Epithelial cell of prostate (primary cell): ENCODE data around the gene NDOR1.
"Not testable (repeated sequence)": the region's sequence is repeated elsewhere in the genome, so short reads cannot be mapped to it uniquely, and the experiment has no call there.

Source experiments
- DNase-seq: peaks from one replicate; pipeline ENCODE4 v3.0.0-alpha.2; 2011; ENCODE audit warnings: low read depth, low spot score
- H3K27ac ChIP-seq: fragments of 450-650 bp; 2 replicates; pipeline ENCODE4 v1.5.1; 2017; ENCODE audit warnings: mild to moderate bottlenecking

The NDOR1 gene

GRCh38 chr9:137240841-137241489 lies 35.5 kb downstream of the NDOR1 start, which contains the start of gene TUBB4B:
Gene TUBB4B (plus strand): TSS chr9:137241287. CDS start chr9:137241361, 74 bp downstream.
- H3K27ac ChIP-seq, result peak within 1 kb of the TSS; percentile 97
- DNase-seq, result peak; percentile 99

DNA sequence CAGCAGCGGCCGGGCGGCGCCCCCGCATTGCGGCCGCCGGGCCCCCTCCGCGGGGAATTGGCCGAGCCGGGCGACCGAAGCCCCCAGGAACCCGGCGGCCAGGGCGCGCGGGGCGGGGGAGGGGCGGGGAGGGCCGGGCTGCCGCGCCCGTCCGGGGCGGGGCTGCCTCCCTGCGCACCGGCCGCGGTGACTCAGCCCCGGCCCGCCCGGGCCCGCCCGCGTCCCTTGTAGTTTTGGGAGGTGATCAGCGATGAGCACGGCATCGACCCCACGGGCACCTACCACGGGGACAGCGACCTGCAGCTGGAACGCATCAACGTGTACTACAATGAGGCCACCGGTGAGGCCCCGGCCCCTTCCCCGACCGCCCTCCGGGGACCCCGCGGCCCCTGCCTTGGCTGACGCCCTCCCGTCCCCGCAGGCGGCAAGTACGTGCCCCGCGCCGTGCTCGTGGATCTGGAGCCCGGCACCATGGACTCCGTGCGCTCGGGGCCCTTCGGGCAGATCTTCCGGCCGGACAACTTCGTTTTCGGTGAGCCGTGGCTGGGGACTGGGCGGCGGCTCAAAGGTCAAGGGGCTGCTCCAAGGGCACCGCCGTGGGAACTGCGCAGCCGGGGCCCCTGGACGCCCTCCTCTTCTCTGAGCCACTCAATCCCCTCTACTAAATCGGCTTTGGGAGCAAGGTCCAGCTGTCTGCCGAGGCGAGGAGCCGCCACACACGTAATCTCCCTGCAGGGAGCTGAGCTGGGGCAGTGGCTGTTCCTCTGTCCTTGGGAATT lies 36.2 kb downstream of the NDOR1 start:
- peak overlapping the region; percentile 97 for H3K27ac ChIP-seq
- no peak for DNase-seq

DNA sequence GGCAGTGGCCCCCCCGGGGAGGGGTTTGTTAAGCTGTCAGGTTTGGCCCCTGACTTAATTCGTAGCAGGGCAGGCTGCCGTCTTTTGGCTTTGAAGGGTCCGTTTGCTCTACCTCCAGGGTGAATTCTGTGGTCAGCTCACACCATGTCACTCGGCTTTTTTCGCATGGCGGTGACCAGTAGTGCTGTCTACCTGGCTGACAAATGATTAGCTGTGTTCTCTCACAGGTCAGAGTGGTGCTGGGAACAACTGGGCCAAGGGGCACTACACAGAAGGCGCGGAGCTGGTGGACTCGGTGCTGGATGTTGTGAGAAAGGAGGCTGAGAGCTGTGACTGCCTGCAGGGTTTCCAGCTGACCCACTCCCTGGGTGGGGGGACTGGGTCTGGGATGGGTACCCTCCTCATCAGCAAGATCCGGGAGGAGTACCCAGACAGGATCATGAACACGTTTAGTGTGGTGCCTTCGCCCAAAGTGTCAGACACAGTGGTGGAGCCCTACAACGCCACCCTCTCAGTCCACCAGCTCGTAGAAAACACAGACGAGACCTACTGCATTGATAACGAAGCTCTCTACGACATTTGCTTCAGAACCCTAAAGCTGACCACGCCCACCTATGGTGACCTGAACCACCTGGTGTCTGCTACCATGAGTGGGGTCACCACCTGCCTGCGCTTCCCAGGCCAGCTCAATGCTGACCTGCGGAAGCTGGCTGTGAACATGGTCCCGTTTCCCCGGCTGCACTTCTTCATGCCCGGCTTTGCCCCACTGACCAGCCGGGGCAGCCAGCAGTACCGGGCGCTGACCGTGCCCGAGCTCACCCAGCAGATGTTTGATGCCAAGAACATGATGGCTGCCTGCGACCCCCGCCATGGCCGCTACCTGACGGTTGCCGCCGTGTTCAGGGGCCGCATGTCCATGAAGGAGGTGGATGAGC lies 37.0 kb downstream of the NDOR1 start:
- DNase-seq, result no peak
- peak overlapping the region; percentile 97 for H3K27ac ChIP-seq

DNA sequence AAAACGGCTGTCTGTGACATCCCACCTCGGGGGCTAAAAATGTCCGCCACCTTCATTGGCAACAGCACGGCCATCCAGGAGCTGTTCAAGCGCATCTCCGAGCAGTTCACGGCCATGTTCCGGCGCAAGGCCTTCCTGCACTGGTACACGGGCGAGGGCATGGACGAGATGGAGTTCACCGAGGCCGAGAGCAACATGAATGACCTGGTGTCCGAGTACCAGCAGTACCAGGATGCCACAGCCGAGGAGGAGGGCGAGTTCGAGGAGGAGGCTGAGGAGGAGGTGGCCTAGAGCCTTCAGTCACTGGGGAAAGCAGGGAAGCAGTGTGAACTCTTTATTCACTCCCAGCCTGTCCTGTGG lies 37.7 kb downstream of the NDOR1 start:
- DNase-seq, result not testable (repeated sequence)
- peak overlapping the region; percentile 97 for H3K27ac ChIP-seq

DNA sequence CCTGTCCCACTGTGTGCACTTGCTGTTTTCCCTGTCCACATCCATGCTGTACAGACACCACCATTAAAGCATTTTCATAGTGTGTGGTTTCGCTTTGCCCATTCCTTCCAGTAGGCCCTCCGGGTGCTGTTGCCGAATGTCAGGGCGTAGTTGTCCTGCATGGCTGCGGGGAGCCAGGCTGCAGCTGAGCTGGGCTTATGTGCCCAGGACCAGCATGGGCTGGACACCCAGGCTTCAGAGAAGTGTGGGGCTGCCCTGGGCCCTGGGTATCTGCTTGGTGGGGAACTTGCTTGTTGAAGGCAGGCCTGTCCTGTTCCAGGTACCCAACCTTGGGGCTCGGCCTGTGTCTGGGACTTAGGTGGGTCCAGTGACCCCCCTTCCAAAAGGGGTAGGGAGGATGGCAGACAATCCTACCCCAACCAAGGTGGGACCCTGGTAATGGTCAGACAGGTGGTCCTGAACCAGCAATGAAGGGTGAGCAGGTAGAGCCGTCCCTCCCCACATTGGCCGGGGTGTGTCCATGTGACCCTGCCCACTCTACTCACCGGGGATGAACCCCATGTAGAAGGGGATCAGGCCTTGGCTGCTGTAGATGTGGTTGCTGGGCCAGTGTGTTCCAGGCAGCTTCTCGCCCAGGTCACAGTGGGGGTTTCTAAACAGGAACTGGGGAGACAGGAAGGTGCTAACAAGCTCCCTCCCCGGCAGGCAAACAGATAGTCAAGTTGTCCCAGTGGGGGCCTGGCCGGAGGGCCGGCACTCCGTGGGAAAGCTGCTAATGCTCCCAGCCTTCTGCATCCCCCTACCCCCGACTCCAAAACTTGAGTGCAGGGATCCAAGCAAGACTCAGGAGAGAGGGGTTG lies 38.4 kb downstream of the NDOR1 start:
- peak overlapping the region; percentile 97 for H3K27ac ChIP-seq
- no peak for DNase-seq

DNA sequence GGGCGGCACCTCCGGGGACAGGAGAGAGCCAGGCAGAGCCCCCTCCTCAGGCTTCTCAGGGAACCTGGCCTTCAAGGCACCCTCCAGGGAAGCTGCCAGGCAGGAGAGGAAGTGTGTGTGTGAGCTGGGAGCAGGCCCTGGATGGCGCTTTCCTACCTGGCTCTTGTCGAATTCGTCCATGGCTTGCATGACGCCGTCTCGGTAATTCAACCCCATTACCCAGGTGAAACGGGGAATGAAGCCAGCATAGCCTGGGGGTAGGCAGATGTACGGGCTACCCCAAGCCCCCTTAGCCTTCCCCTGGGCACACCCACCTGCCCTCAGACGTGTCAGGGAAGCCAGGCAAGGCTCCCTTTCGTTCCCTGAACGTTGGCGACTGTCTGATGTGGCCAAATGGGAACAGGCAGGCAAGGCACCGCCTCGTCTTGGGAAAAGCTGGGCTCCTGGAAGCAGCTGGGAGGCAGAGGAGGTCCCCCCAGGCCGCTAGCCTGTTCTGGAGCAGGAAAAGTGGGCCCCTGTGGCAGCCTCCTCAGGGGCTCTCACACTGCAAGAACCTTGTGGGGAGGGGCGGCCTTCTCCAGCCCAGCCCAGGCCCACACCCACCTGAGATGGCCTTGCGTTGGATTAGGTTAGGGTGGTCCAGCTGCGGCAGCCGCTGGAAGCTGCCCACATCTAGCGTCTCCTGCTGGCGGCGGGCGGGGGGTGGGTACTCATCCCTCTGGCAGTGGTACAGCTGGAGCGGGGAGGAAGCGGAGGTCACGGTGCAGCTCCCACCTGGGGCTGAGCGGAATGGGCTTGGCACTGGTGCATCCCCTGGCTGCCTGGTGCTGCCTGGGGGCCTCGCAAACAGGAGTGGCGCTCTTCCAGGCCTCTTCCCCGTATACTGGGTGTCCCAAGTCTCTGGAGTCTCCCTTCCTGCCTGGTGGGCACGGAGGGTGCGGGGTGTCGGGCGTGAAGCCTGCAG lies 39.3 kb downstream of the NDOR1 start:
- no peak for DNase-seq
- H3K27ac ChIP-seq, result peak overlapping the region; percentile 97

DNA sequence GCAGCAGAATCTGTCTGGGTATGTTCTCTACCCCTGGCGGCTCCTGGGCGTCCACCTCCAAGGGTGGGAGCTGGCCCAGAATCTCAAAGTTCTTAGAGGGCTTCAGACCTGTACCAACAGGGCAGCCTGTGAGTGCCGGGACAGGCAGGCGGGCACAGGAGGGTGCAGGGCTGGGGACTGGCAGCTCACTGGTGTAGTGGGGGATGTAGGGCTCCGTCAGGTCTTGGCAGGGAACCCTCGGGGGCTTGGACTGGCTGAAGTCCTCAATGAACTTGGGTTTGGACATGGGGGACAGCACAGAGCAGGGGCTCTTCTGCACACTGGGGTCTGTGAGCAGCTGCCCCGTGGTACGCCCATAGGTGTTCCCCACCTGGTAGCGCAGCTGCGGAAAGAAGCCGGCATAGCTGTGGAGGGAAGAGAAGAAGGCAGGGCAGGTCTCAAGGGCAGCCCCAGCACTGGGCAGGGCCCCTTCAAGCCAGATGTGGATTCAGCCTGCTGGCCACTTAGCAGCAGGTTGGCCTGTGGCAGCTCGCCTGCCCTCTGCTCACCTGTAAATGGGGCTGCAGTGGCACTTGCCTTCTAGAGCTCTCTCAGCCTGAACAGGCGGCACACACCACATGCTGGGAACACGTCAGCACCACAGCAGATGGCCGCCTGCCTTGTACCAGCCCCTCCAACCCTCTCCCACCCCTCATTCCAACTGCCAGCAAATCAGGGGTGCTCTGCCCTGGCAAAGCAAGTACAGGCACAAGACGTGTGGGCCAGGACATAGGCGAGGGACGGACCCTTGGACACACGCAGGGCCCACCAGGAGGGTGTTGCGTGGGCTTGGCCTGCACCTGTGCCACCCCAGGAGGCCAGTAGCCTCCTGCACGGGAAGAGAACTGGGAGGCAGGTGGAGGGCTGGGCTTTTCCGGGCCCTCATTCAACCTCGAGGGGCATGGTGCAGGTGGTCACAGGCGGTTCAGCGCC lies 40.2 kb downstream of the NDOR1 start:
- no peak for DNase-seq
- no peak overlapping the region for H3K27ac ChIP-seq

GRCh38 chr9:137247135-137247915 lies 41.8 kb downstream of the NDOR1 start:
- H3K27ac ChIP-seq, result no peak overlapping the region
- DNase-seq, result no peak

DNA sequence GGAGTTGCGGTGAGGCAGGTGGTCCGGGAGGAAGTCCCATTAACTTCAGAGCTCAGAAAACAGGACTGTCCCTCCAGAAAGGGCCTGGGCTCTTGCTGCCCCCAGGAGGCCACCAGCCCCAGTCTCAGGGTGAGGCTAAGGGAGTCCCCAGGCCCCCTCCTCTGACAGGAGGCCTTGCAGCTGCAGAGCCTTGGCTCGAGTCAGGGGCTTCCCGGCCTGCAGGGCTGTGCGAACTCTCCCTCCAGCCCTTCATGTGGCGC lies 42.3 kb downstream of the NDOR1 start:
- no peak for DNase-seq
- no peak overlapping the region for H3K27ac ChIP-seq

DNA sequence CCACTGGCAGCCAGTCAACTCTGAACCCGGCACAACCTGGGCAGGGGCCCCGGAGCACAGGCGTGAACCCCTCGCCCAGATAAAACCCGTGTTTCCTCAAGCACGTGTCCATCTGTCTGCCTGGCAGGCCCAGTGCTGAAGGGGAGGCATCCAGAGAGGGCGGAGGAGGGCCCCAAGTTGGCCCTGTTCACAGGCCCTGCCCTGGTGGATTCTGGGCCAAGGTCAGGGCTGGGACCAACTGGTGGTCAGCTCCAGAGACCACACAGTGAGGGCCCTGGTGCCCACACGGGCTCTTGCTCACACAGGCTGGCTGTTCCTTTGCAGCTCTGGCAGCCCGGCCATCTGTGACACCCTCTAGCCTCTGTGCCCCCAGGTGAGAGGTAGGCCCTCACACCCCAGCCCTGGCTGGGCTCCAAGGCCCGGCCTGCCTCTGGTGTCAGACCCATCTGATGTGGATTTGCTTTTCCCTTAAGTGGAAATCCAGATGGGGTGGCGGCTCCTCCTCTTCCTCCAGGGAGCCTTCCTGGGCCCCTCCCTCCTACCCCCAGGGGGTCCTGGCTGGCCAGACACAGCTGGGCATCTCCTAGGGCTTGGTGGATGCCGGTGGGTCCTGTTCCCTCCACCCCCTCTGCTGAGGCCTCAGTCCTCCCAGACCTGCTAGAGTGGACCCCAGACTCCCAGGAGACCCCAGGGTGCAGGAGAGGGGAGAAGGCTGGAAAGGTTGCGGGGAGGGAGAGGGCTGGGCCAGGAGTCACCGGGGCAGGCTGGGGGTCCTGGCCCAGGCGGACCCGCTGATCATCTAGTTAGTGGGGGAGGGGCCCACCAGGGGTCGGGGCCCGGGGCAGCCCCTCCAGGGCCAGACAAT lies 45.1 kb downstream of the NDOR1 start:
- no peak for DNase-seq
- no peak overlapping the region for H3K27ac ChIP-seq

DNA sequence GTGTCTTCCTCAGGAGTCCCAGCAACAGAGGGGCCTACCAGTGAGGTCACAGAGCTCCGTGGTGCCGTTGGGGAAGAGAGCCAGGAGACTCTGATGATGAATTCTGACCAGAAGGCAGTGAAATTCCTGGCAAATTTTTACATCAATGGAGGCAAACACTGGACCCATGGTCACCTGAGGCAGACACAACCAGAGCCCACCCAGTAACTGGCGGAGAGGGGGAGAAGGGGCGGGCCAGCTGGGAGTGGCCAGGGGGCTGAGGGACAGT lies 45.6 kb downstream of the NDOR1 start, which contains the start of gene STPG3:
STPG3 (plus strand) TSS at position 93 of the 268 bp plus-strand sequence; CDS start at position 94, 1 bp downstream.
- no peak for DNase-seq
- H3K27ac ChIP-seq, result no peak within 1 kb of the TSS

- H3K27ac ChIP-seq, result no peak overlapping the region
- no peak for DNase-seq
Measured at GRCh38 chr9:137251490-137252268, 46.2 kb downstream of the NDOR1 start.

DNA sequence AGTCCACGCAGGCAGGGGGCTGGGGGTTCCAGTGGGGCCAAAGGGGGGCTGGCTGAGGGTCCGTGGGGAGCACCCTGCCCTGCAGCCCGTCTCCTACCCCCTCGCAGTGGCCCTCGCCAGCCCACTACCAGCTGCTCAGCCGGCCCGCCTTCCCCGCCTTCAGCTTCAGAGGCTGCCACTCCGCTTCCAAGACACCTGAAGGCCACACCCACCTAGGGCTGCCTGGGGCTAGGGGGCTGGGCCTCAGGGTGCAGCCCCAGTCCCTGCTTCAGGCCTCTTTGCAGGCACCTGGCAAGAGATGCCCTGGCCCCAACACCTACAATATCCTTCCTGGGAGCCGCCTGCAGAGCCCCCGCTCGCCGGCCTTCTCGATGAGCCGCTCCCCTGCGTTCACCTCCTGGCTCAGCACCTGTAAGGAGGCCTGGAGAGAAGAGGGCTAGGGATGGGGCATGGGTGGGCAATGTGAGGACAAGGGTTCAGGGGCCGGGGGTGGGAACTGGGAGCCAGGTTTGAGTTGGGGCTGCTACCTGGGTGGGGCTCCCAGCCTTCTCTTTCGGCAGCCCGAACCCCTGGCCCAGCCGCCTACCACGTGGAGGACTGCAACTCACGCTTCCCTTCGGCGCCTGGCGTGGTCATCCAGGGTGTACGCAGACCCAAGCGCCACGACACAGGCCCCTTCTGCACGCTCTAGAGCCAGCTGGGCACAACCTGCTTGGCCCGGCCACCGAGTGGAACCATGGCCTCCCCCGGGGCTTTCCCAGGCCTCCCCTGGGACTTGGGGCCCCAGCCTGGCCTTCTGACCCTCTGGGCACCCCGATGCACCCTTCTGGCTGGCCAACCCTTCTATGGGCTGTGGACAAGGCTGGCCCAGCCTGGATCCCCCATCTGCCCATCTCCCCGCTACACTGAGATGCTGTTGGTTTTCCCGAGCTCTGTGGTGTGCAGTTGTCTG lies 47.3 kb downstream of the NDOR1 start:
- DNase-seq, result no peak
- no peak overlapping the region for H3K27ac ChIP-seq
